Breast epithelium (tissue), 4 donors: Measurements from ENCODE around the gene DUSP15. TPM values are rescaled to one million over a fixed set of nuclear protein-coding genes. Genes with fewer than 3 reads are reported as not detected.

Experiments
- DNase-seq, 2 donors: peaks; one replicate each; pipeline ENCODE4 v3.0.0-alpha.2; 2019; ENCODE audit warnings: low spot score in 2 of 2
- H3K27ac ChIP-seq, 2 donors: fragments of 200-600 bp; sonication (generic) in 1 of 2; one replicate each; pipeline ENCODE4 v1.5.1; 2016 to 2019; ENCODE audit warnings: mild to moderate bottlenecking in 1 of 2
- H3K27me3 ChIP-seq, 2 donors: fragments of 200-600 bp; sonication (generic) in 1 of 2; one replicate each; pipeline versions ENCODE4 v1.5.1 to v1.6.0; 2017 to 2019; ENCODE audit warnings: control low read depth in 1 of 2, mild to moderate bottlenecking in 1 of 2
- H3K36me3 ChIP-seq: fragments of 200-600 bp; one replicate; pipeline ENCODE4 v1.5.1; 2019
- H3K4me1 ChIP-seq, 2 donors: fragments of 200-600 bp; sonication (generic); one replicate each; pipeline ENCODE4 v1.5.1; 2016 to 2019; ENCODE audit warnings: control low read depth in 1 of 2
- H3K4me3 ChIP-seq, 3 donors: fragments of 200-600 bp; sonication (generic); 1 replicate in 2 of 3; 2 replicates in 1 of 3; pipeline ENCODE4 v1.5.1; 2016 to 2019; ENCODE audit warnings: mild to moderate bottlenecking in 3 of 3, moderate library complexity in 2 of 3
- H3K9me3 ChIP-seq, 2 donors: fragments of 200-600 bp; sonication (generic) in 1 of 2; one replicate each; pipeline ENCODE4 v1.5.1; 2016 to 2019; ENCODE audit warnings: control low read depth in 1 of 2
- POLR2A ChIP-seq: fragments of 450-650 bp; IDR thresholded peaks from one replicate; pipeline ENCODE4 v1.6.1; 2016; ENCODE audit warnings: antibody characterized with exemption, mild to moderate bottlenecking, moderate library complexity
- POLR2AphosphoS5 ChIP-seq, 3 donors: sonication (generic); formaldehyde crosslinking; IDR thresholded peaks; one replicate each; pipeline ENCODE4 v1.6.1; 2017; ENCODE audit warnings: antibody characterized with exemption in 3 of 3
- intact Hi-C: fragments of 100-400 bp; cut with DNase I; formaldehyde crosslinking; loops from one replicate; pipeline ENCODE4 v1.15.1; 2023; ENCODE audit warnings: low total_unique reads
- total RNA-seq, 3 donors: library from RNA; depleted of rRNA; stranded (reverse); fragments of >200 nt; gene quantifications; one replicate each; pipeline ENCODE4 v1.1.0, GENCODE V29; 2016
- TF ChIP-seq, protein P1 (sequence below), 3 donors: fragments of 450-650 bp; IDR thresholded peaks; one replicate each; pipeline ENCODE4 v1.5.1; 2016 to 2017; ENCODE audit warnings: antibody characterized with exemption in 3 of 3, mild to moderate bottlenecking in 3 of 3, moderate library complexity in 3 of 3

The DUSP15 gene
- total RNA-seq, 3 donors from 2014 or later: 1.9 to 3.6 (median 2.1) TPM

DNA sequence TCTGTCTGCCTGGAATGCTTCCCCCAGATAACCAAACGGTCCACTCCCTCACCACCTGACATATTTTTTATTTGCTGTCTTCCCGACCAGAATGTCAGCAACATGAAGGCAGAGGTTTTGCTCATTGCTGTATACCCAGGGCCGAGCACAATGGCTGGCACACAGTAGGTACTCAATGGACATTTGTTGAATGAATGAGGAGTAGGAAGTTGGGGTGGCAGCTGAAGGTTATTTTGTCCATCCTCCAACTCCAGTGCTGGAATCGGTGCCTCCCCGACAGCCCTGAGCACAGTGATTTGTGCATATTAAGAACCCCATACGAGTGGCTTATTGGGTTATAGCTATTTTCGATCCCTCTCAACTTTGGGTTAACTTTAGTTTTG is 10.3 kb downstream of the DUSP15 start:
- no peaks in the 10 kb centered on the region for H3K36me3 ChIP-seq
- H3K4me1 ChIP-seq: no peaks in the 10 kb centered on the region
- H3K4me3 ChIP-seq: no peak overlapping the region
- no peak overlapping the region for H3K27ac ChIP-seq
- no peak for DNase-seq
- no peaks in the 10 kb centered on the region for H3K9me3 ChIP-seq
- TF ChIP-seq, protein P1, sequence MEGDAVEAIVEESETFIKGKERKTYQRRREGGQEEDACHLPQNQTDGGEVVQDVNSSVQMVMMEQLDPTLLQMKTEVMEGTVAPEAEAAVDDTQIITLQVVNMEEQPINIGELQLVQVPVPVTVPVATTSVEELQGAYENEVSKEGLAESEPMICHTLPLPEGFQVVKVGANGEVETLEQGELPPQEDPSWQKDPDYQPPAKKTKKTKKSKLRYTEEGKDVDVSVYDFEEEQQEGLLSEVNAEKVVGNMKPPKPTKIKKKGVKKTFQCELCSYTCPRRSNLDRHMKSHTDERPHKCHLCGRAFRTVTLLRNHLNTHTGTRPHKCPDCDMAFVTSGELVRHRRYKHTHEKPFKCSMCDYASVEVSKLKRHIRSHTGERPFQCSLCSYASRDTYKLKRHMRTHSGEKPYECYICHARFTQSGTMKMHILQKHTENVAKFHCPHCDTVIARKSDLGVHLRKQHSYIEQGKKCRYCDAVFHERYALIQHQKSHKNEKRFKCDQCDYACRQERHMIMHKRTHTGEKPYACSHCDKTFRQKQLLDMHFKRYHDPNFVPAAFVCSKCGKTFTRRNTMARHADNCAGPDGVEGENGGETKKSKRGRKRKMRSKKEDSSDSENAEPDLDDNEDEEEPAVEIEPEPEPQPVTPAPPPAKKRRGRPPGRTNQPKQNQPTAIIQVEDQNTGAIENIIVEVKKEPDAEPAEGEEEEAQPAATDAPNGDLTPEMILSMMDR (IDR thresholded peaks at IDR 0.05): no peak
- TF ChIP-seq POLR2AphosphoS5 (IDR thresholded peaks at IDR 0.05) (no peak), POLR2A (no peak)
- peaks cover 0 to 8% of the 10 kb centered on the region in 2 donors for H3K27me3 ChIP-seq
- intact Hi-C loops: loop anchor here (10.0 kb wide), 2 partner anchors 95 to 1135 kb away; partner anchors contain the start of gene PDRG1

DNA sequence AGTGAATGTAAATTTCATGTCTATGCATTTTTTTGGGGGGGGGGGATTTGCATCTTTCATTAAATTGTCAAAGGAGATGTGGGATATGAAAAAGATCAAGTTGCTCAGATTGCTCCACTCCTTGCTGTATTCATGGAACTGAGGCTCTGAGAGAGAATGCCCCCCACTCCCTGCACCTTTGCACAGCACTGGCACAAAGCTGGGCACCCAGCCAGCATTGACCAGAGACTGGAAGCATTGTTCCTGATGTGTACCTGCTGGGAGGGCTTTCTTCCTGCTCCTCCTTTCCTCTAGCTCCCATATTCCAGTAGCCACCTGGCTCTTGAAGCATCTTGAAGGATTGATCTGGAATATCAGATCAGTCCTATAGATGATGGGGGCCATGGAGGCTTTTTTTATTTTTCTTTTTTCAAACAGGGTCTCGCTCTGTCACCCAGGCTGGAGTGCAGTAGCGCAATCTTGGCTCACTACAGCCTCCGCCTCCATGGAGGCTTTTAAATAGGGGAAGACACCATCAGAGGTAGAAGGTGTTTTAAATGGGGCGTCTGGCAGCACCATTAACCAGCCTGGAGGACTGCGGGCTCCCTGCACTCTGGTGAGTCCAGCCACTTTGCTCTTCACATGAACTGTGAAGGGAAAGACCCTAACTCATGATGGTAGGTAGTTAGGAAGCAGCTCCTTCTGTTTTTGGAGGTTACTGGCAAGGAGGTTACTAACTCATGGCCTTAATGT is 10.9 kb downstream of the DUSP15 start:
- Histone ChIP-seq H3K4me1 (no peaks in the 10 kb centered on the region), H3K27ac (no peak overlapping the region), H3K9me3 (no peaks in the 10 kb centered on the region), H3K4me3 (no peak overlapping the region), H3K36me3 (no peaks in the 10 kb centered on the region), H3K27me3 (peaks cover 0 to 8% of the 10 kb centered on the region in 2 donors)
- intact Hi-C loops: loop anchor here (10.0 kb wide), 2 partner anchors 95 to 1135 kb away; partner anchors contain the start of gene PDRG1
- no peak for TF ChIP-seq POLR2A
- TF ChIP-seq POLR2AphosphoS5 (IDR thresholded peaks at IDR 0.05): no peak
- TF ChIP-seq, protein P1 (IDR thresholded peaks at IDR 0.05): no peak
- DNase-seq: peak in 1 of 2 donors; percentile 48

DNA sequence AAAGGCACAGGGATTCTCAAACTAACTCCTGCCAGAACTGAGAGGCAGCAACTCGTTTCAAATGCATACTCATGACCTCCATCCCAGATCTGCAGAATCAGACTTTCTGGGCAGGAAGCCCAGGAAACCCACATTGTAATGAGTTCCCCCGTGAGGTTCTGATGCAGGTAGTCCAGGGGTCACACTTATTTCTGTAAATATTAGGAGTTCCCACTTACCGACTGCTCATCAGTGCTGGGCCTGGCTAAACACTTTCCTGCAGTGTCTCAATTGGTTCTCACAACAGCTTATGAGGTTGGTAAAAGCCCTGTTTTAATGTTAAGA is 11.6 kb downstream of the DUSP15 start:
- no peaks in the 10 kb centered on the region for H3K4me1 ChIP-seq
- intact Hi-C loops: loop anchor here (10.0 kb wide), 2 partner anchors 96 to 1136 kb away; partner anchors contain the start of gene PDRG1
- no peaks in the 10 kb centered on the region for H3K36me3 ChIP-seq
- peaks cover 0 to 8% of the 10 kb centered on the region in 2 donors for H3K27me3 ChIP-seq
- no peak for DNase-seq
- H3K9me3 ChIP-seq: no peaks in the 10 kb centered on the region
- TF ChIP-seq, protein P1 (IDR thresholded peaks at IDR 0.05): no peak
- TF ChIP-seq POLR2AphosphoS5 (IDR thresholded peaks at IDR 0.05) (no peak), POLR2A (no peak)
- no peak overlapping the region for H3K4me3 ChIP-seq
- H3K27ac ChIP-seq: no peak overlapping the region

DNA sequence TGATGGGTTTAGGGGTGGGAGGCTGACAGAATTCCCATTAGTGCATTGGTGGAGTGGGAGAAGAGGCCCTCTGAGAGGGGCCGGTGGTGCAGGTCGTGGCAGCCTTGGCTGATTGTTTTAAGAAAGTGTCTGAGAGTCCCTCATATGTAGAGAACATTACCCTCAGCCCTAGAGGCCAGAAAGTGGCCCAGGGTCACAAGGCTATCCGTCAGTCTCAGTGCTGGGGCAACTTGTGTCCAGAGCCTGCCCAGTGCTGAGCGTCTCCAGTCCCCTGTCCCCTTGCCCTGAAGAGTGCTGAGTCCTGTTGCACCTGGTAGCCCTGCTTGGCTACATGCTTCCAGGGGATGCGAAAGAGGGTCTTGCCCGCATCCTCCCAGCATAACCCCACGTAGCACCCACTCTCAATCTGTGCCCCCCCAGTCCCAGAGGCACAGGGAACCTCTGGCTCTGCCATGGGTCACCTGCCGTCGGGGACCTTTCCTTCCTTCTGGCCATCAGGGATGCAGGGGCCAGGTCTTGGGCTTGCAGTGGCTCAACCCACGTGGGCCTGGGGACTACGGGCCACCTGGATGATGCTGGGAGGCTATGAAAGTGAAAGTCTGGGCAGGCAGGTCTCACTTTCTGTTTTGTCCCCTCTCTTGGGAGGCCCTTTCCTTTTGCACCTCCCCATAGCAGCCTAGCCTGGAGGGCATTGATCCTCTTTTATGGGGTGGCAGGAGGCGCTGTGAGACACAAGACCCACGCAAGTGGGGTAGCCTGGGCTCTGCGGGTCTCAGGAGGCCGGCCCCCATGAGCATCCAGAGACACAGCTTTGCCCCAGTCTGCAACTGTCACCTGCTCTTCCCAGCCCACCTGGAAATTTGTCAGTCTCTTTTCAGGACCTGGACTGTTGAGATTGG is 12.2 kb downstream of the DUSP15 start:
- Histone ChIP-seq H3K27ac (no peak overlapping the region), H3K36me3 (no peaks in the 10 kb centered on the region), H3K4me3 (no peak overlapping the region), H3K4me1 (no peaks in the 10 kb centered on the region), H3K27me3 (peaks cover 0 to 8% of the 10 kb centered on the region in 2 donors), H3K9me3 (no peaks in the 10 kb centered on the region)
- intact Hi-C loops: loop anchor here (10.0 kb wide), 2 partner anchors 97 to 1137 kb away; partner anchors contain the start of gene PDRG1
- DNase-seq: no peak
- TF ChIP-seq, protein P1 (IDR thresholded peaks at IDR 0.05): no peak
- TF ChIP-seq POLR2A (no peak), POLR2AphosphoS5 (IDR thresholded peaks at IDR 0.05) (no peak)
